OCI-LY3 (cell line): ENCODE measurements around the gene ADCY5.

Source experiments
- H2AFZ ChIP-seq: fragments of 200-600, 300-600 bp; shearing (Covaris generic); 2 replicates; pipeline ENCODE4 v1.6.0; 2014; ENCODE audit warnings: antibody characterized with exemption, low read depth, low read length
- H3K27ac ChIP-seq: fragments of 200-600, 300-600 bp; sonication (generic); 2 replicates; pipeline ENCODE4 v1.5.1; 2014; ENCODE audit warnings: mild to moderate bottlenecking, low read length, moderate library complexity, mixed read lengths
- H3K27me3 ChIP-seq: fragments of 200-600, 300-600 bp; sonication (generic); 2 replicates; pipeline ENCODE4 v1.6.1; 2014; ENCODE audit warnings: low read depth, low read length, mixed read lengths
- H3K36me3 ChIP-seq: fragments of 200-600, 300-600 bp; sonication (generic); replicated peaks from 2 replicates; pipeline ENCODE3; 2014; ENCODE audit warnings: low read depth, low read length, mixed read lengths
- H3K4me1 ChIP-seq: fragments of 300-600, 200-600 bp; sonication (generic); 2 replicates; pipeline ENCODE4 v1.6.1; 2014; ENCODE audit warnings: low read length, mixed read lengths
- H3K4me2 ChIP-seq: fragments of 200-600, 300-600 bp; sonication (generic); 2 replicates; pipeline ENCODE4 v1.6.1; 2014; ENCODE audit warnings: low read length, mixed read lengths
- H3K4me3 ChIP-seq: fragments of 300-600, 200-600 bp; sonication (generic); 2 replicates; pipeline ENCODE4 v1.5.1; 2014; ENCODE audit warnings: antibody characterized with exemption, mild to moderate bottlenecking, low read length, moderate library complexity
- H3K79me2 ChIP-seq: fragments of 300-600, 200-600 bp; shearing (Covaris generic); 2 replicates; pipeline ENCODE4 v1.6.1; 2014; ENCODE audit warnings: mild to moderate bottlenecking, low read length, mixed read lengths
- H3K9ac ChIP-seq: fragments of 300-600, 200-600 bp; shearing (Covaris generic); 2 replicates; pipeline ENCODE4 v1.6.0; 2014; ENCODE audit warnings: mild to moderate bottlenecking, low read length, moderate library complexity
- H3K9me3 ChIP-seq: fragments of 200-600, 300-600 bp; shearing (Covaris generic); 2 replicates; pipeline ENCODE4 v1.6.1; 2014; ENCODE audit warnings: low read length, mixed read lengths; ENCODE audit not compliant: insufficient read depth
- H4K20me1 ChIP-seq: fragments of 200-600, 300-600 bp; sonication (generic); 2 replicates; pipeline ENCODE4 v1.6.1; 2016; ENCODE audit warnings: low read length, mixed read lengths; ENCODE audit not compliant: insufficient read depth
- CTCF ChIP-seq: fragments of 200-600, 300-600 bp; sonication (generic); IDR thresholded peaks from 2 replicates; pipeline ENCODE4 v1.5.1; 2014; ENCODE audit warnings: antibody characterized with exemption, low read length, low read depth
- EZH2phosphoT487 ChIP-seq: fragments of 200-600 bp; shearing (Covaris generic); IDR thresholded peaks from 2 replicates; pipeline ENCODE4 v1.6.1; 2018; ENCODE audit warnings: antibody characterized with exemption, mixed run types, low read depth

The ADCY5 gene

GRCh38 chr3:123479891-123480290, 31.0 kb upstream of the ADCY5 start:
- H3K27ac ChIP-seq: no peak overlapping the region
- no peak overlapping the region for H3K4me2 ChIP-seq
- H3K9ac ChIP-seq: no peak overlapping the region
- H2AFZ ChIP-seq: no peak overlapping the region
- H3K27me3 ChIP-seq: peaks cover 8% of the 10 kb centered on the region
- H3K79me2 ChIP-seq: no peaks in the 10 kb centered on the region
- TF ChIP-seq CTCF (no peak), EZH2phosphoT487 (no peak)
- H3K4me3 ChIP-seq: no peak overlapping the region
- H3K4me1 ChIP-seq: peaks cover 11% of the 10 kb centered on the region
- no peaks in the 10 kb centered on the region for H4K20me1 ChIP-seq
- no peaks in the 10 kb centered on the region for H3K9me3 ChIP-seq
- H3K36me3 ChIP-seq: no peaks in the 10 kb centered on the region

- TF ChIP-seq EZH2phosphoT487 (no peak), CTCF (no peak)
- H3K27ac ChIP-seq: no peak overlapping the region
- H3K9me3 ChIP-seq: no peaks in the 10 kb centered on the region
- H4K20me1 ChIP-seq: no peaks in the 10 kb centered on the region
- no peak overlapping the region for H3K4me2 ChIP-seq
- H3K36me3 ChIP-seq: no peaks in the 10 kb centered on the region
- H3K4me1 ChIP-seq: peaks cover 11% of the 10 kb centered on the region
- H3K4me3 ChIP-seq: no peak overlapping the region
- H2AFZ ChIP-seq: no peak overlapping the region
- no peak overlapping the region for H3K9ac ChIP-seq
- no peaks in the 10 kb centered on the region for H3K79me2 ChIP-seq
- H3K27me3 ChIP-seq: peaks cover 14% of the 10 kb centered on the region
Measured at GRCh38 chr3:123478314-123478713, 29.4 kb upstream of the ADCY5 start.

DNA sequence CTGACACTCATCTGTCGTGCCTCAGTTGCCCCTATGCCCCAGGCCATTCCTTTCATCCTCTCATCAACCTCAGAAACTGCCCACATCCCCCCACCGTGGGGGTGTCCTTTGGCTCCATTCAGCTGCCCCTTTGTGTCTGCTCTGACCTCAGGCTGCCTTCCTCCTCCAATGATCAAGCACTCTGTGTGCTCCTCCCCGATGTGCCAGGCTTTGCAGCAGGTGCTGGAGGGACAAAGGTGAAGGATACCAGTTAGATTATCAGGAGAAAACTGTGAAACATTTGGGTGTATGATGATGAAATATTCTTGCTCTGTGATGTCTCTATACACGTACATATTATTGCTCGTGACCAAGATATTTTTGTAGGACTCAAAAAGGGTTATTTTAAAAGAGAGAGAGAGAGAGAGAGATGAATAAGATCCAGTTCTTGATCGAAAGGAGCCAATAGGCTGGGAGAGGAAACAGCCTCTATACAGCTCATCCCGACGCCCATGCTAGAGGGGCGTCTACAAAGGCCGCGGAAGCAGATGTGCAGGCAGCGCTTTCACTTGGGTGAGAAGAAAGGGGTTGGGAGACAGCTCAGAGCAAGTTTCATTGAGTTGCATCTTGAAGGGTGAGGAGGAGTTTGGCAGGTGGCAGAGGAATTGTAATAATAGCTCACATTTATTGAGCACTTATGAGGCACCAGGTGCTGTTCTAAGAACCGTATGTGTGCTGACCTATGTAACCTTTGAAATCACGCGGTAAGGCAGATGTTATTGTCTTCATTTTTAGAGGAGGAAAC, 28.3 kb upstream of the ADCY5 start:
- no peak overlapping the region for H3K27ac ChIP-seq
- no peak overlapping the region for H3K4me3 ChIP-seq
- H3K4me2 ChIP-seq: no peak overlapping the region
- H3K27me3 ChIP-seq: peaks cover 14% of the 10 kb centered on the region
- H4K20me1 ChIP-seq: no peaks in the 10 kb centered on the region
- no peak overlapping the region for H2AFZ ChIP-seq
- no peak overlapping the region for H3K9ac ChIP-seq
- H3K36me3 ChIP-seq: no peaks in the 10 kb centered on the region
- H3K9me3 ChIP-seq: no peaks in the 10 kb centered on the region
- peaks cover 11% of the 10 kb centered on the region for H3K4me1 ChIP-seq
- no peaks in the 10 kb centered on the region for H3K79me2 ChIP-seq
- TF ChIP-seq EZH2phosphoT487 (no peak), CTCF (no peak)

DNA sequence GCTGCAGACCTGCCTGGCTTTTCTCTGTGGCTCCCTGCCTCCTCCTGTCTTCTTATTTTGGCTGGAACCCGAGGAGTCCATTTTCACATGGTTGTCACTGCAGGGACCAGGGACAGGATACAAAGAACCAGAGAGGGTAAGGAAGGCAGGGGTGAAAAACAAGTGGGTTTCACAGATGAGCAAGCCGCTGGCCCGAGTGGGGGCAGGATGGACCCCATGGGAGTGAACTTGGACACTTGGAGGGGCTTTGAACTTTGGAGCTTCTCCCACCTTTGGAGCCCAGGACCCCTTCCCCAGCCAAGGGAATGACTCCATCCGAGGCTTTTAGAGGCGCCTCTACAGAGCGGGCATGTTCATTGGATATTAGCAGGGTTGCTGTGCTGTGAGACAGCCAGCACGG, 26.9 kb upstream of the ADCY5 start:
- no peaks in the 10 kb centered on the region for H4K20me1 ChIP-seq
- no peak overlapping the region for H3K27ac ChIP-seq

More for the DNA sequence above, 26.9 kb upstream of the ADCY5 start:
- no peak overlapping the region for H2AFZ ChIP-seq
- TF ChIP-seq EZH2phosphoT487 (no peak), CTCF (no peak)
- no peak overlapping the region for H3K4me3 ChIP-seq
- peaks cover 14% of the 10 kb centered on the region for H3K27me3 ChIP-seq
- no peaks in the 10 kb centered on the region for H3K36me3 ChIP-seq
- H3K4me1 ChIP-seq: peaks cover 10% of the 10 kb centered on the region
- H3K79me2 ChIP-seq: no peaks in the 10 kb centered on the region
- H3K9me3 ChIP-seq: no peaks in the 10 kb centered on the region
- H3K4me2 ChIP-seq: no peak overlapping the region
- no peak overlapping the region for H3K9ac ChIP-seq
